Skin epidermis (tissue), 12 donors: ENCODE measurements around the gene PCNX4.
"Not testable (repeated sequence)": the region's sequence is repeated elsewhere in the genome, so short reads cannot be mapped to it uniquely, and the experiment has no call there.

Experiments used
- H3K27ac ChIP-seq, 21 experiments: fragments of 200-600 bp; sonication (generic) in 11 of 21; one replicate each; pipeline ENCODE4 v1.5.0; 2020; ENCODE audit warnings: mild to moderate bottlenecking in 3 of 21, inconsistent platforms in 2 of 21, moderate library complexity in 2 of 21
- H3K4me3 ChIP-seq, 7 experiments: fragments of 200-600 bp; sonication (generic) in 2 of 7; one replicate each; pipeline ENCODE4 v1.5.0; 2020; ENCODE audit warnings: inconsistent platforms in 2 of 7, mild to moderate bottlenecking in 2 of 7, moderate library complexity in 1 of 7

Gene PCNX4

DNA sequence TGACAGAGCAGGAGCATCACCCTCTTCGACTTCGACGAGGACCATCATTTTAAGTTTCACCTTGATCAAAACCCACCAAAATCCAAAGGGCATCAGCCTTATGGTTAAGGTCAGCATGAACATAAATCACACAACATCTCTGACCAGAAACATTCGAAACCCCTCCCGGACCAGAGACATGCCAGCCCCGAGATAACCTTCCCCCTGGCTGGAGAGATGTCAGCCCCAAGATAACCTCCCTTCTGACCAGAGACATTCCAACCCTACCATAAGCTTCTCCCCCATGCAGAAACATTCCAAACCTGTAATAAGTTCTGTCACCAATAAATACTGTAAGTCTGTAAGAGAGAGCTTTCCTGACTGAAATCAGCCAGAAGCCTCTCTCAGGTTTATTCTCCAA lies 6.3 kb downstream of the PCNX4 start:
- Histone ChIP-seq H3K27ac (no peak overlapping the region), H3K4me3 (no peak overlapping the region)

DNA sequence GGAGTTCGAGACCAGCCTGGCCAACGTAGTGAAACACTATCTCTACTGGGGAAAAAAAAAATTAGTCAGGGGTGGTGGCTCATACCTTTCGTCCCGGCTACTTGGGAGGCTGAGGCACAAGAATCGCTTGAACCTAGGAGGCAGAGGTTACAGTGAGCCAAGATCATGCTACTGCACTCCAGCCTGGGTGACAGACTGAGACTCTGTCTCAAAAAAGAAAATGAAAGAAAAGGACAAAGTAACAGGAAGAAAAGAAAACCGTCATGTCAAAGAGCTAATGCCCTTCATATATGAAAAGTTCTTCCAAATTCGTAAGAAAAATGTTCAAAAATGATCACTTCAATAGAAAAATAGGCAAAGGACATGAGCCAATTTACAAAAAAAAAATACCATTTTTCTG lies 8.1 kb downstream of the PCNX4 start:
- not testable (repeated sequence) for H3K27ac ChIP-seq

DNA sequence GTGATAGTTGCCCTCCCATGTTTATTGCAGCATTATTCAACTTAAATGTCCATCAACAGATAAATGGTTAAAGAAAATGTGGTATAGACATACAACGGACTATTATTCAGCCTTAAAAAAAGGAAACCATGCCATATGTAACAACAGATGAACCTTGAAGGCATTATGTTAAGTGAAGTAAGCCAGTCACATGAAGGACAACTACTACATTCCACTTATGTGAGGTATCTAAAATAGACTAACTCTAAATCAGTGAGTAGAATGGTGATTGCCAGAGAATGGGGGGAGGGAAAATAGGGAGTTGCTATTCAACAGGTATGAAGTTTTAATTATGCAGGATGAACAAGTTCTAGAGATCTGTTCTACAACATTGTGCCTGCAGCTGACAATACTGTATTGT lies 10.1 kb downstream of the PCNX4 start:
- H3K27ac ChIP-seq, result no peak overlapping the region
- H3K4me3 ChIP-seq, result no peak overlapping the region

More for the DNA sequence above, 8.1 kb downstream of the PCNX4 start:
- not testable (repeated sequence) for H3K4me3 ChIP-seq

DNA sequence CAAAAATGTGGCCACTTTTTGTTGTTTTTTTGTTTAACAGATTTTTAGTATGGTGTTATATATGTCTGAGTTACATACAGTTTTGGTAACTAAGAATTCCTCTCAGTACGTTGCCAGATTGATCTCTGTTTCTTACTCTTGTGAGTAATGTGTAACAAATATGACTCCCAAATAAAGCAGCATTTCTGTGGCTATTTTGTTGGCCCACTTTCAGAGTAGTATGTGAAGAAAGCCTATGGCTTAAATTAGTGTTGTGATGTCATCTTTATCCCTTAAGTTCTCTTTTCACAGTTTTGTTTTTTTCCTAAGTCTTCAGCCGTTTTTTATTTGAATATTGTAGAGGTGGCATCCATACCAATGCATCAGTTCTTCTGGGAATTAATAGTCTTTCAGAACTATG lies 10.7 kb downstream of the PCNX4 start:
- peak overlapping the region in 3 of 21 experiments; percentile 18 to 51 (median 49) for H3K27ac ChIP-seq
- no peak overlapping the region for H3K4me3 ChIP-seq

DNA sequence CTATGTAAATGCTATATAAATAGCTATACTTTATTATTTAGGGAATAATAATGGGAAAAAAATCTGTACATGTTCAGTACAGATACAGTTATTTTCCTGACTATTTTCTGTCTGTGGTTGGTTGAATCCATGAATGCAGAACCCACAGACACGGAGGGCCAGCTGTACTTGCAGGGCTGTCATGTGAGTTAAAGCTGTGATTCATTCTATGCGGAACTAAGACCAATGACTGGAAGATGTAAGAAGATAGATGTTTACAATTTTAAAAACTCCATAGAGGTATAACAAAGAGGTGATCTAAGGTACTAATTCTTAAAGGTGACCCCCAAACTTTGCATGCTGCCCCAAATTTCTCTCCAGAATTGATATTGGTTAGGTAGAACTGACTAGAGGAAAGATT lies 14.6 kb downstream of the PCNX4 start:
- no peak overlapping the region for H3K4me3 ChIP-seq
- H3K27ac ChIP-seq, result peak overlapping the region in 10 of 21 experiments; percentile 44 to 76 (median 62)

DNA sequence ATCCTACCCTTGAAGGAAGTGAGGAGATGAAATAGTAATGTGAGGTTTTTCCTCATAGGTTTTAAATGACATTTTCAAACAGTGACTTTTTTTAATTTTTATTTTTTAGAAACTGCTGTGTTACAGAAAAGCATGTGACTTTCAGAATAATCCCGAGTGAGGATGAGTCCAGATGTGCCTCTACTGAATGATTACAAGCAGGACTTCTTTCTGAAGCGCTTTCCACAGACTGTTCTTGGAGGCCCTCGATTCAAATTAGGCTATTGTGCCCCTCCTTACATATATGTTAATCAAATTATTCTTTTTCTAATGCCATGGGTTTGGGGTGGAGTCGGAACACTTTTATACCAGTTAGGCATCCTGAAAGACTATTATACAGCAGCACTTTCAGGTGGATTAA lies 15.8 kb downstream of the PCNX4 start:
- H3K27ac ChIP-seq, result peak overlapping the region in 14 of 21 experiments; percentile 2 to 76 (median 58)
- no peak overlapping the region for H3K4me3 ChIP-seq

DNA sequence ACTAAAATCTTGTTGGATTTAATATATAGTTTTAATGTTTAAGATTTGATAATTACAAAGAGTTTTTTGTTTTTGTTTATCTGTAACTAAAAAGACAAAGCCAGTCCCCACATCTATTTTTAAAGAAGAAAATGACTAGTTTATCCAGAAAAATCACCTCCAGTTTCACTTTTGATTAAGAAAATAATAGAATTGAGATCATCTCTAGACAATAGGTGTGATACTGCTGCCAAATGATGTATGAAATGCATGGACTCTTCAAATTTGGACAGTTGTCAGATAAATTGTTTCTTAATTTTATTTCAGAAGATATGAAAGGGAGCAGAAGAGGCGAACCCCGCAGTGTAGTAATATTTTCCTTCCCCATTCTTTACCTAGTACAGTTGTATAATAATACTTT lies 20.0 kb downstream of the PCNX4 start:
- H3K27ac ChIP-seq, result no peak overlapping the region

DNA sequence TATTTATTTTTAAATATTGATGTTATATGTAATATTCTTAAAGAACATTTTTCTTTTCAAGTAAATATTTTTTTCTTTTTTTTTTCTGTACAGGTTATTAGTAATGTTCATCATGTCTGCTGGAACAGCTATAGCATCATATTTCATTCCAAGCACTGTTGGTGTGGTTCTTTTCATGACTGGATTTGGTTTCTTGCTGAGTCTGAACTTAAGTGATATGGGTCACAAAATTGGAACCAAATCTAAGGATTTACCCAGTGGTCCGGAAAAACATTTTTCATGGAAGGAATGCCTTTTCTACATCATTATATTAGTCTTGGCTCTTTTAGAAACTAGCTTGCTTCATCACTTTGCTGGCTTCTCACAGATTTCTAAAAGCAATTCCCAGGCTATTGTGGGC lies 23.2 kb downstream of the PCNX4 start:
- no peak overlapping the region for H3K27ac ChIP-seq
- no peak overlapping the region for H3K4me3 ChIP-seq

More for the DNA sequence above, 20.0 kb downstream of the PCNX4 start:
- H3K4me3 ChIP-seq, result no peak overlapping the region

DNA sequence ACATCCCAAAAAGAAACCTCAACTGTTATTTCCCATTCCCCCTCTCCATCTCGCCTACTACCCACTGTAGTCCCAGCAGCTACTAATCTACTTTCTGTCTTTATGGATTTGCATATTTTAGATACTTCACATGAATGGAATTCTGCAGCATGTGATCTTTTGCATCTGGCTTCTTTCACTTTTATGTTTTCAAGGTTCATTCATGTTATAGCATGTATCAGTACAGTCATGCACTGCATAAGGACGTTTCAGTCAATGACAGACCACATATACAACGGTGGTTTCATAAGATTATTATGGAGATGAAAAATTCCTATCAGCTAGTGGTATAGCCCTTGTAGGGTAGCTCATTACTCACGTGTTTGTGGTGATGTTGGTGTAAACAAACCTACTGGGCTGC lies 24.5 kb downstream of the PCNX4 start:
- no peak overlapping the region for H3K27ac ChIP-seq
- no peak overlapping the region for H3K4me3 ChIP-seq

DNA sequence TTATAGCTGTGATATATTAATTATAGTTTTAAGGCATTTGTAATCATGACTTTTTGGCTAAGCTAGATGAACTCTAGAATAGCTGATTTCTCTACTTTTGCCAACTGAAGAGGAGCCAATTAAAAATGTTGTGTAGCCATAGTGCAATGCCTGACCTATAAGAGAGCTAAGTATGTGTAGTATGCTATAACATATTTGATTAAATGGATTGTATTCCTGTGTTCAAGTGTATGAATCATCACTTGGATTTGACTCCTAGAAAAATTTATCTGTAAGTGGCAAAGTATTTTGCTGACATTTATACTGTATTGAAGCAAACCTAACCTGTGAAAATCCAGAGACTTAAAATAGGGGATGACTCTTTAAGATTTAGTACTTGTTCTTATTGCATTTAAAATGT lies 34.2 kb downstream of the PCNX4 start:
- Histone ChIP-seq H3K27ac (no peak overlapping the region), H3K4me3 (no peak overlapping the region)

DNA sequence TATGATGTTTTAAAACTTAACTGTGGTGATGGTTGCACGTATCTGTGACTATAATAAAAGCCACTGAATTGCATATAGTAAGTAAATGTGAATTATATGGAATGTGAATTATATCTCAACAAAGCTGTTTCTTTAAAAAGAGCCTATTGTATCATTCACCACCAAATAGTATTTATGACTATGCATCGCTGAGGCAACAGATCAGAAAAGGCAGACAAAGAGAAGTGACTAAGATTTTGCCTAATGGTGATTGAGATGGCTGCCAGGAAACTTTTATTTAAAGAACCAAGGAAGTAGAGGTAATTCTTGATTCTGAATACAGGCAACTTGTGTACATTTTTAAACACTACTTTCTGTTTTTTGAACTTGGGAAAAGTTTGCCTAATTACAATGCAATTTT lies 41.8 kb downstream of the PCNX4 start:
- Histone ChIP-seq H3K4me3 (no peak overlapping the region), H3K27ac (no peak overlapping the region)

DNA sequence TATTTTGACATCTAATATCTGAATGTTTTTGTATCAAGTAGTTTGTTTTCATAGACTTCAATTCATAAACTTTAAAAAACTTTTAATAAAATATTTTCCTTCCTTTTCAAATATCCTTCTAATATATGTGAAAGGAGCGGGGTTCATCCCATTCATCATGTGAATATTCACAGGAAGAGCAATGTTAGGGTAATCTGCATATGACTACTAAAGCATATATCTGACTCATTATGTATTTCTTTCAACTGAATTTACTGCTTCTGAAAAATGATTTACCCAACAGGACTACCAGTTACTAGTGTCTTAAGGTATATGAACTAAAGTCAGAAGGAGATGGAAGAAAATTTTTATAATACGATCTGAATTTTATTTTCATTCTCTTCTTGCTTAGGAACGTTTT lies 43.0 kb downstream of the PCNX4 start:
- Histone ChIP-seq H3K27ac (no peak overlapping the region), H3K4me3 (no peak overlapping the region)

DNA sequence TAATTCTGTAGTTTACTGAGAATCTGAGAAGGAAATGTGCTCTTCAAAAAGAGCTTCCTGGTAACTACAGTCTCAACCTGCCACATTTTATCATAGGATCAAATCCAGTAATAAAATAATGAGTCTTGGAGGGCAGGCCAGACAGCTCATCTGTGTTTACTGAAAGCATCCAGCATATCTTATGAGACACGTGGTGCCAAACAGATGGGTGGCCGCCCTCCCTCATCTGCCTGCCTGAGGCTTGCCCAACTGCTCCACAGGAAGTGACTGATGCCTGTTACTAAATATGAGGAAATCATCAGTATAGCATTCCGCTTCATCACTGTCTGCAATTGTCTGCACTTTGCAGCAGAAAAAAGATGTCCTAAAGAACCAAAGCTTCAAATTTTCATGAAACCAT lies 60.0 kb downstream of the PCNX4 start:
- Histone ChIP-seq H3K27ac (peak overlapping the region in 19 of 21 experiments; percentile 22 to 77 (median 58)), H3K4me3 (no peak overlapping the region)

DNA sequence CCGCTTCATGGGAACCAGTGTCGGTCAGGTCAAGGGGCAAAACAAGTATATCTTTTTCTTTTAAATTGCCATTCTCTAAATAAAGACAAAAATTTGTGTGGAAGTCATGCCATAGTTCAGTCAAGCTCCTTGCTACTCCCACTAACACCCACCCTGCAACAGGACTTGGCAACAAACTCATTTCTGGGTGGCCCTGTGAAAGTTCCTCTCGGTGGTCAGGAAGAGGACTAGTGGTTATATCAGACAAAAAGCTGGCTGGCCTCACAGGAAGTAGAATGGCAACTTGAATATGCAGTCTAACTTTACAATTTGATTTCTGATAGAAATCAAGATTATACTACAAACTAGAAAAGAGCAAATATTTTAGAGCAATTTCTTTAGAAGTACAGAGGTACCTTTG lies 62.3 kb downstream of the PCNX4 start:
- Histone ChIP-seq H3K4me3 (no peak overlapping the region), H3K27ac (peak overlapping the region in 11 of 21 experiments; percentile 2 to 55 (median 38))

DNA sequence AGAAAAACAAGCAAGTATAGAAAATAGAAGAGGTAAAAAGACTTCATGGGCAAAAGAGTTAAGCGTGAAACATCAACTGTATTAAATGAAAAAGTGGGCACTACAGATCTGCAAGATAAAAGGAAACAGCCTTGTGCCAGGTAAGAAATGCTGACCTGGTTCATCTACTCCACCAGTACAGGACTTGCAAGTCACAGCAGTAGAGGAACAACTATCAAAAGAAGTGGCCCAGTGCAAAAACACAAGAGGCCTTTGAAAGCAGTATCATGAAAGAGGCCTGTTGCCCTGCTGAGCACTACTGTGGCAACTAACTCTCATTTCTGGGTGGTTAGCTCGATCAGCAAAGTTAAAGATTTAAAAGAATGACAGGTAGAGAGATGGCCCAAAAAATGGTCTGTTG lies 62.9 kb downstream of the PCNX4 start:
- H3K27ac ChIP-seq, result peak overlapping the region in 8 of 21 experiments; percentile 12 to 55 (median 44)

DNA sequence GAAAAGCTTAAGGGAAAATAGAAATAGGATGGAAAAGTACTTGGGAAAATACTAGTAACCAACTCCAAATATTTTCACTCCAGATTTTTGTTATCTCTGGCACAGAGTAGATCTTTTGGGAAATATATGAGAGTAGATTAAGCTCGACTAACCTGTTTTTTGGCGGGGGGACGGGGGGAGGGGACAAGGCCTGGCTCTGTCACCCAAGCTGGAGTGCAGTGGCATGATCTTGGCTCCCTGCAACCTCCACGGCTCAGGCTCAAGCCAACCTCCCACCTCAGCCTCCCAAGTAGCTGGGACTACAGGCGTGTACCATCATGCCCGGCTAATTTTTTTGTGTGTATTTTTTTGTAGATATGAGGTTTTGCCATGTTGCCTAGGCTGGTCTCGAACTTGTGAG lies 68.7 kb downstream of the PCNX4 start:
- no peak overlapping the region for H3K27ac ChIP-seq

More for the DNA sequence above, 62.9 kb downstream of the PCNX4 start:
- H3K4me3 ChIP-seq, result no peak overlapping the region

DNA sequence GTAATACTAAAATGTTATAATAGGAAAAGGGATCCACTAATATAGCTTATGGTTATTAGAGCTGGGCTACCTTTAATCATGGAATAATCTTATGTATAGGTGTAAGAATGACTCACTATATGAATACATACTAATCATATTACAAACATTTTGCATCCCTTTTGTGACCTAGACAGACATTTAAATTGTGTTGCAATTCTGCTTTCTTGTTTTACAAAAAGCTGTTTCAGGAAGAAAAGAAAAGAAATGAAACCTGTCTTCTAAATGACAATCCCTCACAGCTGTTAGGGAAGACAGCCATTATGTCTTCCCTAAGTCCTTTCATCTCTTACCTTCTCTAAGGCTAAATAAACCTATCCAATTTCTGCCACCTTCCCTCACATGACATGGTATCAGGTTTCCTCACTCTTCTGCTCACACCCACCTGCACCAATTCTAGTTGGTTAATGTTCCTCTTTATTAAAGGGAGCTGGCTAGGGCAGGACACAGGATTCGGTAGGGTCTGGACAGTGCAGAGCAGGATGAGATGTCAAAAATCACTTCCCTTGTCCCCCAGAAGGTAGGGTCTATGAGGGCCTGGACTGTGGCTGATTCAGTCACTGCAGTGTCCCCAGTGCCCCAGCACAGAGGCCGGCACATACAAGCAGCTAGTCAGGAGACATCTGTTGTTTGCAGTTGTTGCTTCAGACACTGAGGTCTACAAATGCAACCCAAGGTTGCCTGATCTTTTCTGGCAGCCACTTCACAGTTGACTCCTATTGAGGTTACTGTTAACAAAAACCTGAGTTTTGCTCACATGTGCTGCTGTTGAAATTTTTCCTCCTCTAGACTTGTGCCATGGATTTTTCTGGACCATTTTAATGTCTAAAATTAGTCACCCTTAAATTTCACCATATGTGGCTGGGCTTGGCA lies 69.7 kb downstream of the PCNX4 start:
- H3K4me3 ChIP-seq, result no peak overlapping the region
- H3K27ac ChIP-seq, result peak overlapping the region in 8 of 21 experiments; percentile 4 to 54 (median 28)

More for the DNA sequence above, 68.7 kb downstream of the PCNX4 start:
- H3K4me3 ChIP-seq, result no peak overlapping the region

DNA sequence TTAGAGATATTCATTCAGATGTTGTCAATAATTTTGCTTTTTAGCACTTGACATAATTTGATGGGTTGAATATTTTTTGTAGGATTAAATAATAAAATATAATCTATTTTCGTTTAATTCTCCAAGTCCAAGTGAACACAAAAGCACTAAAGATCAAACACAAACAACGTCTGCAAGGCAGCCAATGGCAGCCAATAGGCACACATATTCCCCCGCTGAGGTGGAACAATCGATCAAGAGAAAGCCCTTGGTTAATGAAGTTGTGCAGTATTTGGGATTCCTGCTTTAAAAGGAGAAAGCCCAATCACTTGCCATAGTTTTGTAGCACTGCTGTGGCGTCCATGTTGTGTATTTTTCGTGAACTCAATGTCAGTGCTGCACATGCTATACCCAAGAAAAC lies 72.0 kb downstream of the PCNX4 start:
- Histone ChIP-seq H3K27ac (peak overlapping the region in 1 of 21 experiments; percentile 86), H3K4me3 (peak overlapping the region in 3 of 7 experiments; percentile 77 to 88 (median 87))

DNA sequence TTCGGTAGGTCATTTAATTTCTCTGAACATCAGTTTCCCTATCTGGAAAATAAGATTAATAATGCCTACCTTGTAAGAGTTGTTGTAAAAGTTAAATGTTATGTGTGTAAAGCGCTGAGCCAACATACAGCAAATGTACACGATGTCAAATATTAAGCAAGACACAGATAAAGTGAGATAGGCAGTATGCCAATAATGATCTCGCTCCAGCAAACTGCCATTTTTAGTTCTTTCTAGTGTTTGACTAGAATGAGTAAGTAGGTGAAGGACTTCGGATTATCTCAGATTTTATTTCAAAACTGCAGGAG lies 72.6 kb downstream of the PCNX4 start:
- Histone ChIP-seq H3K27ac (peak overlapping the region in 19 of 21 experiments; percentile 84 to 97 (median 90)), H3K4me3 (peak overlapping the region; percentile 74 to 88 (median 83))

DNA sequence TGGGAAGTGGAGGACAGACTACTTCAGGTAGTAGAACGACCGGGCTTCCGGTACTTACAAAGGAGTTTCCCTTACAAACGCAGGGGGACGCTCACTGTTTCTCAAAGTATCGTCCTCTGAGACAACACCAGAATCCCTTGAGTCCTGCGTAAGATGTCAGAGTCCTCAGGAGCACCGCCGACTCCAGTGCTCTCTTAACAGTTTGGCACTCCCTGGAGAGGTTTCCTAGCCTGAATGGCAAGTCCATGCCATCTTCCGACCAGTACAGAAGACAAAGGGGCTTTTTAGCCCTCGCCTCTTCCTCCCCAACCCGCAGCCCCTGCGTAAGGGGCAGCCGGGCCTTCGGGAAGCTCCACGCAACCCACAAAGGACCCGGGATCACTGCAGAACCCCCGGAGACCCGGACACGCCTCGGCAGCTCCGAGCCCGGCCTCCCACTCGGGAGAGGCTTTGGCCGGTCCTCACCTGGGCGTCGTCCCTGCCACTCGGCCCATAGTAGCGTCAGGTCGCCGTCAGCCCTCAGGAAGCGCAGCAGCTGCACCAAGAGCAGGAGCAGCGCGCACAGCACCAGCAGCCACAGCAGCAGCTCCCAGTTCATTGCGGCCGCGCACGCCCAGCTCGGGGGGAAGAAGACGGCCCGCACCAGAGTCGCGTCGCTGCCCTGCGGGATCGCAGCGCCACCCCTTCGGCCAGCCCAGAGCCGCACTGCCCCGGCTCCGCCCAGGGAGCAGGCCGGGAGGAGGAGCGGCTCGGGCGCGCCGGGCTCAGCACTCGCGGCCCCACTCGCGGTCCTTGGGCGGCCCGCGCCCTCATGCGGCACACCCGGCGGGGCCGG lies 73.2 kb downstream of the PCNX4 start, which contains the start of gene DHRS7:
Gene DHRS7 (minus strand): TSS at position 687 of the 835 bp plus-strand sequence. CDS start 89 bp downstream, at position 598.
- H3K27ac ChIP-seq, result peak within 1 kb of the TSS; percentile 82 to 97 (median 90)
- H3K4me3 ChIP-seq, result peak within 1 kb of the TSS; percentile 74 to 88 (median 83)
